Liver (tissue), 3 donors: ENCODE data around the gene CDH13.

Source experiments
- CTCF ChIP-seq: fragments of 150-350 bp; IDR thresholded peaks from 2 replicates; pipeline ENCODE4 v1.5.1; 2017; ENCODE audit warnings: improper control_type of control experiment, low read depth, low read length; ENCODE audit not compliant: missing input control
- SP1 ChIP-seq: IDR thresholded peaks from 2 replicates; pipeline ENCODE4 v1.6.1; 2018; ENCODE audit warnings: antibody characterized with exemption, mild to moderate bottlenecking
- donor health status: healthy.
- donor health status: healthy.

- no peak for TF ChIP-seq CTCF
- no peak for TF ChIP-seq SP1
Observed at GRCh38 chr16:82589407-82589806, 37.4 kb upstream of the CDH13 start.
